ENCODE measurements around the gene MR1. TPM values are rescaled to one million over a fixed set of nuclear protein-coding genes. Genes with fewer than 3 reads are reported as not detected.

MR1 gene
- total RNA-seq, 1 donor: 35.8 TPM

DNA sequence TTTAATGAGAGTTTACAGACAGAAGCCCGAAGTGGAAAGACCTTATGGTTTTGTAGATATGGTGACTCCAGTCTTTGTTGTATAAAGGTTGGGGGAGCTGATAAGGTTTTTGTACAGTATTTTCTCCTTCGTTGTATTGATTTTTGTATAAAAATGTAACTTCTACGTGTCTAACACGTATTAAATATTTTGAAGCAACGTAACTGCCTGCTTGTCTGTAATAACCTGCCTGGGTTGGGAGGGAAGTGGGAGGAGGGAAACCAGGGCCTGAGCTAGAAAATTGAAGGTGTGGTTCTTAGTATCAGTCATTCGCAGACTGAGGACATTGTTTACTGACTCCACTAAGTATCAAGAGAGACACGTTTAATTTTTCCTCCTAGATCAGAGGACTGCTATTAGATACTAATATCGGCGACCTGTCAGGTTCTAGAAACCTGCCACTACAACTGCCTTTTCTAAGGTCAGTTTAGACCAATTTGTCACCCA is 56.9 kb downstream of the MR1 start:
- TF ChIP-seq, protein P1, sequence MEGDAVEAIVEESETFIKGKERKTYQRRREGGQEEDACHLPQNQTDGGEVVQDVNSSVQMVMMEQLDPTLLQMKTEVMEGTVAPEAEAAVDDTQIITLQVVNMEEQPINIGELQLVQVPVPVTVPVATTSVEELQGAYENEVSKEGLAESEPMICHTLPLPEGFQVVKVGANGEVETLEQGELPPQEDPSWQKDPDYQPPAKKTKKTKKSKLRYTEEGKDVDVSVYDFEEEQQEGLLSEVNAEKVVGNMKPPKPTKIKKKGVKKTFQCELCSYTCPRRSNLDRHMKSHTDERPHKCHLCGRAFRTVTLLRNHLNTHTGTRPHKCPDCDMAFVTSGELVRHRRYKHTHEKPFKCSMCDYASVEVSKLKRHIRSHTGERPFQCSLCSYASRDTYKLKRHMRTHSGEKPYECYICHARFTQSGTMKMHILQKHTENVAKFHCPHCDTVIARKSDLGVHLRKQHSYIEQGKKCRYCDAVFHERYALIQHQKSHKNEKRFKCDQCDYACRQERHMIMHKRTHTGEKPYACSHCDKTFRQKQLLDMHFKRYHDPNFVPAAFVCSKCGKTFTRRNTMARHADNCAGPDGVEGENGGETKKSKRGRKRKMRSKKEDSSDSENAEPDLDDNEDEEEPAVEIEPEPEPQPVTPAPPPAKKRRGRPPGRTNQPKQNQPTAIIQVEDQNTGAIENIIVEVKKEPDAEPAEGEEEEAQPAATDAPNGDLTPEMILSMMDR (IDR thresholded peaks at IDR 0.05; ENCODE audit: insufficient read depth, low read depth, low read length): no peak
- peak; percentile 41 for DNase-seq (ENCODE audit: low read depth)
- H3K4me3 ChIP-seq (ENCODE audit: low read depth, low read length): peak overlapping the region; percentile 75

DNA sequence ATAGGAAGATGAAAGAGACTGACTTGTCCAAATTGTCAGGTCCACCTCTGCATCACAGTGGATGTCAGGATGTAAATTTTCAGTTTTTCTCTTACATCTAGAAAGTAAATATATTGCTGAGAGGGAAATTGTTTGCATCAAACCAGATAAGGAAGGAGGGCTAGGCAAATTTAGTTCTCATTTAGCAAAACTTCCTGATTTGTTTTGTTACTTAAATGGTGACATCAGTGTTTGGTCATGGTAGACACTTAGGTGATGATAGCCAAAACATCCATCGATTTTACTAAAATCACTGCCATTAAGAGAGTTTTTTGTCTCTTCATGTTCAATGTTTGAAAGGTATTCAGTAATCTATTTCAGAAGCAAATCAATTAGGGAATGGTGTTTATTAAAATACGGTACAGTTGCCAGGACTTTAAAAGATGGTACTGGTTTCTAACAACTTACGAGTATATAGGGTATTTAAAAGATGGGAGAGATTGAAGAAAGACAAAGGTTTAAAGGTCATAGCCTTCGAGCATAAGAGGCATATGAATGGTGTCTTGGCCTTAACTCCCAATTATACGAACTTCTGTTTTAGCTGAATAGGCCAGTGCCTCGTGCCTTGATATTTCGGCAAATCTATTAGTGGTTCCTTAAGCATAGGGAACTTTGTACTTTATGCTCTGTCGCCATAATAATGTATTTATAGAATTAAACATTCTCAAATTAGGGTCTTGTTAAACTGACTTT is 57.7 kb downstream of the MR1 start:
- peak overlapping the region; percentile 75 for H3K4me3 ChIP-seq (ENCODE audit: low read depth, low read length)
- DNase-seq (ENCODE audit: low read depth): no peak
- TF ChIP-seq, protein P1 (IDR thresholded peaks at IDR 0.05; ENCODE audit: insufficient read depth, low read depth, low read length): no peak

DNA sequence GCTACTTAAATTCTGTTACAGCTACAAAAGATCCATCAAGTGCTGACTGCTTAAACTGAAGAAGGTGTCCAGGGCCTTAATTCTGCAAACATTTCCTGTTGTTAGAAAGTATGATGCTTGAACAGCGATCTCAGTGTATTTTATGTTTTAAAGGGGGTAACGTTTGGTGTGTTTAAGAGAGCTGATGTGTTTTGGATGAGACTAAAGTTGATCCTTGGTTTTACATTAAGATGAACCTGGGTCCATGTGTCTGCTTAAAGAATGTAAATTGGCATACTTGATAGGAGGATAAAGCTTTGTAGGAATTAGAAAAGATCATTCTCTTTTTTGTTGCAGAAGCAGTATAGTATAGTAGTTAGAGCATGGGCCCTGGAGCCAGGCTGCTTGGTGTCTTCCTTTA is 58.3 kb downstream of the MR1 start:
- H3K4me3 ChIP-seq (ENCODE audit: low read depth, low read length): peak overlapping the region; percentile 75
- no peak for DNase-seq (ENCODE audit: low read depth)
- TF ChIP-seq, protein P1 (IDR thresholded peaks at IDR 0.05; ENCODE audit: insufficient read depth, low read depth, low read length): no peak

DNA sequence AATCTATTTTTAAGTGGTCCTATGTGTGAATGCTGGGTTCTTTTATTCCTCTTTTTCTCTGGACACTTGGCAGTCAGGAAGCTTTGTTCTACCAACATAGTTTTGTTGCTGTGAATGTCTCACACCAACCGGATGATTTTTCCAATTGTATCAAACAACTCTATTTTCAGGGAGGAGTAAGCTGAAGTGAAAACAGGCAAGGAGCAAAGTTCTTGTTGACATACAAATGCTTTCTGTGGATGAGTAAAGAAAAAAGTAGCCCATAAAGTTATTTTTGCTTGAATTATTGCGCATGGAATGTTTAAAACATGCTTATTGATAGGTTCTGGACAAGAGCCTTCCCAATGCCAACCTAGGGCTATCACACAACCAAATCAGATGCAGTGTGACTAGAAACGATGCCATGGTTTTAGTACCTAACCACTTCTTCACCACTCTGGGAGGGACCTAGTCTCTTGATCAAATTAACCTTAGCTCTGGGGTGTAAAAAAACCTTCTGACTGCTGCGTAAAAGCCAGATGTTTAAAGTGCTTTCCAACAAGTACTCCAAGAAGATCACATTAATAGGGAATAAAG is 59.2 kb downstream of the MR1 start:
- H3K4me3 ChIP-seq (ENCODE audit: low read depth, low read length): peak overlapping the region; percentile 75
- no peak for DNase-seq (ENCODE audit: low read depth)
- TF ChIP-seq, protein P1 (IDR thresholded peaks at IDR 0.05; ENCODE audit: insufficient read depth, low read depth, low read length): no peak

DNA sequence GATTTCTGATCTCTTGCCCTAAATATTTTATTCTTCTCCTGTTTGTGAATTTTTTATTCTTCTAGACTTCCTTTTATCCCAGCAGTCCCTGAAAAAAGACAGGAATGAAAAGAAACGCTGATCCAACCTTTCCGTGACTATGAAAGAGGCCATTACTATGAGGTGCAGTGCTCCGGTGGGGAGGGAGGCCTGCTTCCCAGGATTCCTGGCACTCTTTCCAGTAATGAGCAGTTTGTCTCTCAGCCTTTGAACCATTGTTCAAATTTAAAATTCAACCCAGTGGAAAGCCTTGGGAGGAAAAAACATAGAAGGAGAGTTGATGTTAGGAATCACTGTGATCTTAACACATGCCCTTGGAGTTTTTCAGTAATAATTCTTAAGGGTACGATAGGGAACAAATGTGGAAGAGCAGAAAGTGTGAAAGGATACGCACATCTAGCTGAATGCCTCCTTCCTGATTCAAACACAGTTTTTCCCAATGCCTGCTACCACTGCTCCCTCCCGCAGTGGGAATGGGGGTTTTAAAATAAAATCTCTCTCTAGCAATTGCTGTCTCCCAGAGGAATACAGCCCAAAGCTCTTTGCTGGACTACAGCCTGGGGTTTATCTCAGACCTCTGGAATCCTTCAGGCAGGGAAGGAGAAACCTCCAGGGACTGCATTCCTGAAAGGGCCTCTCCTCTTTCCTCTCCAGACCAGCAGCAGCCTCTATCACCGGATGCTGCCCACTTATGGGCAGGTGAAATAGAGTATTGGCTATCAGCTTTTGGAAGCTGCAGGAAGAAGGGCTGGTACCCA is 60.8 kb downstream of the MR1 start:
- peak overlapping the region; percentile 2 for H3K4me3 ChIP-seq (ENCODE audit: low read depth, low read length)
- TF ChIP-seq, protein P1 (IDR thresholded peaks at IDR 0.05; ENCODE audit: insufficient read depth, low read depth, low read length): no peak
- peak; percentile 90 for DNase-seq (ENCODE audit: low read depth)

DNA sequence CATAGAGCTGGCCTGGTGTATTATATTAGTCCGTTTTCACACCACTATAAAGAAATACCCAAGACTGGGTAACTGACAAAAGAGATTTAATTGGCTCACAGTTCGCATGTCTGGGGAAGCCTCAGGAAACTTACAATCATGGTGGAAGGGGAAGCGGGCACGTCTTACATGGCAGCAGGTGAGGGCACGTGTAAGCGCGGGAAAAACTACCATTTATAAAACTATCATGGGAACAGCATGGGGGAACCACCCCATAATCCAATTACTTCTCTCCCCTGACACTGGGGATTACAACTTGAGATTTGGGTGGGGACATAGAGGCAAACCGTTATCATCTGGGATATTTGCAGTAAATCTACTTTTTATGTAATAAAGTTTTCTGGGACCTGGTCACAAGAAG is 61.5 kb downstream of the MR1 start:
- TF ChIP-seq, protein P1 (IDR thresholded peaks at IDR 0.05; ENCODE audit: insufficient read depth, low read depth, low read length): no peak
- H3K4me3 ChIP-seq (ENCODE audit: low read depth, low read length): no peak overlapping the region
- no peak for DNase-seq (ENCODE audit: low read depth)
